Measurements from ENCODE around the gene MFSD2A. TPM values are rescaled to one million over a fixed set of nuclear protein-coding genes. Genes with fewer than 3 reads are reported as not detected.
"Not testable (repeated sequence)": the region's sequence is repeated elsewhere in the genome, so short reads cannot be mapped to it uniquely, and the experiment has no call there.

MFSD2A gene
- total RNA-seq, 4 donors from 2014 or later = 0.95 to 75.9 (median 41.1) TPM

DNA sequence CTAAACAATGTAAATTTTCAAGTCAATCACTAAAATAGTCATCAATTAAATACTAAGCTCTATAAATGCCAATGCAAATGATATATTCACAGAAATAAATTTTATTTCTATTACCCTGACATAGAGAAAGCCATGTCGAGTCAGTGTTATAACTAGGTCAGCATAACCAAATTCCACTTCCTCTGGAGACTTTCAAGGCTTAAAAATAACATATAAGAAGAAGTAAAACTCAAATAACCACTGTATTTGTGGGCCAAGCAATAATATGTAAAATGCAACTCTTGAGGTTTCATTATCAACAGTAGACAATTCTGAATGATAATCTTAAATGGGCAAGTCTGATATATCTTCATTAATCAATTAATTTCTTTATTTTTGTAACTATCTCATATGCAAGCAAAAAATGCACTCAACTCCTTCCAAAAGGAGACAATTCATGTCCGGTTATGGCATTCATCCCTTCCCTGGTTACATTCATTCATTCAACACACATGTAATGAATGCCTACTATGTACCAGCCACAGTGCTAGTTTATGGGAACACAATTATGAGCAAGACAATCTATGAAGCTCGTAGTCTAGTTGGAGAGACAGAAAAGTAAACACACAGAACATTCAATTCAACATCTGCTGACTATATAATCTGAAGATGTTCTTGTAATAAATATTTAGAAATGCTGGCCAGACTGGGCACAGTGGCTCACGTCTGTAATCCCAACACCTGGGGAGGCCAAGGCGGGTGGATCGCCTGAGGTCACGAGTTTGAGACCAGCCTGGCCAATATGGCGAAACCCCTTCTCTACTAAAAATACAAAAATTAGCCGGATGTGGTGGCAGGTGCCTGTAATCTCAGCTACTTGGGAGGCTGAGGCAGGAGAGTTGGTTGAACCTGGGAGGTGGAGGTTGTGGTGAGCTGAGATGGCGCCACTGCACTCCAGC is 48.5 kb downstream of the MFSD2A start:
- DNase-seq (ENCODE audit: low spot score) = no peak
- TF ChIP-seq, protein P1, sequence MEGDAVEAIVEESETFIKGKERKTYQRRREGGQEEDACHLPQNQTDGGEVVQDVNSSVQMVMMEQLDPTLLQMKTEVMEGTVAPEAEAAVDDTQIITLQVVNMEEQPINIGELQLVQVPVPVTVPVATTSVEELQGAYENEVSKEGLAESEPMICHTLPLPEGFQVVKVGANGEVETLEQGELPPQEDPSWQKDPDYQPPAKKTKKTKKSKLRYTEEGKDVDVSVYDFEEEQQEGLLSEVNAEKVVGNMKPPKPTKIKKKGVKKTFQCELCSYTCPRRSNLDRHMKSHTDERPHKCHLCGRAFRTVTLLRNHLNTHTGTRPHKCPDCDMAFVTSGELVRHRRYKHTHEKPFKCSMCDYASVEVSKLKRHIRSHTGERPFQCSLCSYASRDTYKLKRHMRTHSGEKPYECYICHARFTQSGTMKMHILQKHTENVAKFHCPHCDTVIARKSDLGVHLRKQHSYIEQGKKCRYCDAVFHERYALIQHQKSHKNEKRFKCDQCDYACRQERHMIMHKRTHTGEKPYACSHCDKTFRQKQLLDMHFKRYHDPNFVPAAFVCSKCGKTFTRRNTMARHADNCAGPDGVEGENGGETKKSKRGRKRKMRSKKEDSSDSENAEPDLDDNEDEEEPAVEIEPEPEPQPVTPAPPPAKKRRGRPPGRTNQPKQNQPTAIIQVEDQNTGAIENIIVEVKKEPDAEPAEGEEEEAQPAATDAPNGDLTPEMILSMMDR (IDR thresholded peaks at IDR 0.05) = no peak
- ATAC-seq (ENCODE audit: low FRiP score) = no peak

DNA sequence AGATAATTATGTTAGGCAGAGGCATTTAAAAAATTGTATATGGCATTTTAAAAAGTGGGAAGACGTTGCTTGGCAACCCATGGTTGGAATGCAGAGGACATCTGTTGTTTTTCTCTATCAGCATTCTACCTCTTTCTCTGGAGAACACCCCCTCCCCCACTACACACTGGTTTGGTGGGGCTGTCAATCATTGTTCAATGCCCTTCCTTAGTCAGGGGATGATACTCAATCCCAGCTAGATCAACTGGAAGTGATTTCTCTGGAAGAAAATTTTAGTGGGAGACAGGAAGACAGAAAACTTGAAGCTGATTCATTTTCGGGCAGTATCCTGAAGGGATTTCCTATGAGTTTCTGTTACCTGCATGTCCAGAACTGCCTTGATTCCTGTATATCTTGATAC is 49.9 kb downstream of the MFSD2A start:
- DNase-seq (ENCODE audit: low spot score) (no peak), ATAC-seq (ENCODE audit: low FRiP score) (no peak)
- TF ChIP-seq, protein P1 (IDR thresholded peaks at IDR 0.05) = no peak

DNA sequence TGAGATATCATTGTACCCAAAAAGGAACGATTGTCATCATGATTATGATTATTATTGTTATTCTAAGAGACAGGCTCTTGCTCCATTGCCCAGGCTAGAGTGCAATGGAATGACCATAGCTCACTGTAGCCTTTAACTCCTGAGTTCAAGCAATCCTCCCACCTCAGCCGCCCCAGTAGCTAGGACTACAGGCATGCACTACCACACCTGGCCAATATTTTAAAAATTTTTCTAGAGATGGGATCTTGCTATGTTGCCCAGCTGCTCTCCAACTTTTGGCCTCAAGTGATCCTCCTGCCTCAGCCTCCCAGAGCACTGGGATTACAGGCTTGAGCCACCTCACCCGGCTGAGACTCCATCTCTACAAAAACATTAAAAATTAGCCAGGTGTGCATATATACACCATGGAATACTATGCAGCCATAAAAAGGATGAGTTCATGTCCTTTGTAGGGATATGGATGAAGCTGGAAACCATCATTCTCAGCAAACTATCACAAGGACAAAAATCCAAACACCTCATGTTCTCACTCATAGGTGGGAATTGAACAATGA is 52.6 kb downstream of the MFSD2A start:
- DNase-seq (ENCODE audit: low spot score); ATAC-seq (ENCODE audit: low FRiP score): not testable (repeated sequence)

DNA sequence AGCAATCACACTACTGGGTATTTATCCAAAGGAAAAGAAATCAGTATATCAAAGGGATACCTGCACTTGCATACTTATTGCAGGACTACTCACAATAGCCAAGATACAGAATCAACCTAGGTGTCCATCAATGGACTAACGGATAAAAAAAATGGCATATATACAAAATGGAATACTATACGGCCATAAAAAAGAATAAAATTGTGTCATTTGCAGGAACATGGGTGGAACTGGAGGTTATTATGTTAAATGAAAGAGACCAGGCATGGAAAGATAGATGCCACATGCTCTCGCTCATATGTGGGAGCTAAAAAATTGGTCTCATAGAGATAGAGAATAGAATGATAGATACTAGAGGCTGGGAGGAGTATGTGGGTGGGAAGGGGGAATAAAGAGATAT is 56.3 kb downstream of the MFSD2A start:
- DNase-seq (ENCODE audit: low spot score) = no peak
- TF ChIP-seq, protein P1 (IDR thresholded peaks at IDR 0.05) = no peak
- no peak for ATAC-seq (ENCODE audit: low FRiP score)

DNA sequence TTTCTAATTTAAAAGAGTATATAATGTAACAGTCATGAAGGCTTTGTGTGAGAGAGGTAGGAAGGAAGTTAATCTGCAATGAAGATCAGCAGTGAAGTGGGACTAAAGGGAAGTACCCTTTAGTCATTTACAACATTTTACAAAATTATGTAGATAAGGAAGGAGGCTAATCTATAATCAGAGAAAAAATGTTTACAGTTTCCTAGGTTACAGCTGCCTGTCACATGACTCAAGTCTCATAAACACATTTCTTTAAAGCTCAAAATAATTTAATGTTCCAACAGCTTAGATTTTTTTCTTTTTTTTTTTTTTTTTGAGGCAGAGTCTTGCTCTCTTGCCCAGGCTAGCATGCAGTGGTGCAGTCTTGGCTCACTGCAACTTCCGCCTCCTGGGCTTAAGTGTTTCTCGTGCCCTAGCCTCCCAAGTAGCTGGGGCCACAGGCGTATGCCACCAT is 59.3 kb downstream of the MFSD2A start:
- no peak for ATAC-seq (ENCODE audit: low FRiP score)

DNA sequence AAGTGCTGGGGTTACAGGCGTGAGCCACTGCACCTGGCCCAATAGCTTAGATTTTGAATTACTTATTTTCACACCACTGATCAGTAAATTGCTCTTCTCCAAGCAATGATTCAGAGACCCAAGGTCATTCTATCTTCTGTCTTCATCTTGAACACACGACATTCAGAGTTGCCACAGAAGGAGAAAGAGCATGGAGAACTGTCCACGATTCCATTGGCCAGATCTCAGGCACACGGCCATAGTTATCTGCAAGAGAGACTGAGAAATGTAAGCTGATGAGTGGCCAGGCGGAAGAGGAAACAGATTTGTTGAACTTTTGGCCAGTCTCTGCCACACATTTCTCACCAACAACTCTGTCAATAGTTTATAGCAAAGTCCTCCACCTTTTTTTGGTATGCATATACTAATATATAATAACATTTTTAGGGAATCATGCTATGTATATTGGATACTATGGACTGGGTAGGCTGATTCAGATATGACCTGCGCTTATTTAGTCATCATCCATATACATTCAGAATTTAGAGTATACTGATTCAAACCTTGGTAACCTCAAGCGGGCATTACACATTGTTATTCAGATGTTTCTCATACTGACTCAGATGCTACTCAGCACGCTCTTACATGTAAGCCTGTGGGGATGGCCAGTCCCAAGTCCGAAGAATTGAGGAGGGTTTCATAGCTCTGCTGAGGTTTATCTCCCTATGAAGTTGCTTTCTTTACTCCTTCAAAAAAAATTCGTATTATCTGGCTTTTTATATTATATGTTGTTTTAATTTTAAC is 60.1 kb downstream of the MFSD2A start:
- ATAC-seq (ENCODE audit: low FRiP score) (no peak), DNase-seq (ENCODE audit: low spot score) (no peak)
- TF ChIP-seq, protein P1 (IDR thresholded peaks at IDR 0.05) = no peak

More for the DNA sequence above, 59.3 kb downstream of the MFSD2A start:
- TF ChIP-seq, protein P1 (IDR thresholded peaks at IDR 0.05) = no peak
- DNase-seq (ENCODE audit: low spot score) = no peak

DNA sequence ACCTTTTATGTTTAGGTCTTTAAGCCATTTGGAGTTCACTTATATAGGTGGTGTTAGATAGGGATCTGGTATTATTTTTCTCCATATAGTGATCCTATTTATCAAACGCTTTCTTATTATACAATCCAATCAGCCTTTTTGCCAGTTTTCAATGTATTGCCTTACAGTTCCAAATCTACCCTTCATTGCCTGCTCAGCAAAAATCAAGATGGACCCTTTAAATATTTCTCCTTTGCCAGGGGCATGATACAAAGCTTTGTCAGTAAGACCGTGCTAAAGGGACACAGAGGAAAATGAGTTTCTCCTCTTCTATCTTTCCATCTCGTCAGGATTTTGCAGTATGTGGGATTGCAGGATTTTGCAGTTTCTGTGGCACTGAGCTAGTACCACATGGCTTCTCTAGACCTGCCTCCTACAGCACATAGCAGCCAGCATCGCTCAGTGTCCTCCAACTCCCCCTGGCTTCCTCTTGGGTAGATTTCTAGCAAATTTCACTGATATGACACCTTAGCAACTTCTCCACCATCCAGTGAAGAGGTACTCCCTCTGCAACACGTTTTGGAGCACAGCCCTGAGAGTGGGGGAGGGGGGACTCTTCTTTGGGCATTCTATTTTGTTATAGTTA is 63.1 kb downstream of the MFSD2A start:
- TF ChIP-seq, protein P1 (IDR thresholded peaks at IDR 0.05) = no peak
- ATAC-seq (ENCODE audit: low FRiP score) = no peak

More for the DNA sequence above, 63.1 kb downstream of the MFSD2A start:
- DNase-seq (ENCODE audit: low spot score) = no peak
